RPMI7951 (cell line): ENCODE data around the gene DYNC2LI1. TPM values are rescaled to one million over a fixed set of nuclear protein-coding genes. Genes with fewer than 3 reads are reported as not detected.

ENCODE experiments used
- DNase-seq: peaks from one replicate; pipeline ENCODE4 v3.0.0-alpha.2; 2012; ENCODE audit warnings: low read depth
- total RNA-seq: library from RNA; depleted of rRNA; stranded (reverse); fragments of >200 nt; shearing (Covaris generic); gene quantifications from 2 replicates; pipeline ENCODE4 v1.2.3, GENCODE V29; 2014; rRNA removed

The DYNC2LI1 gene
- total RNA-seq, 1 experiment from 2014 or later, result 27.4 TPM

GRCh38 chr2:43846140-43846793 is 72.4 kb downstream of the DYNC2LI1 start:
- DNase-seq, result no peak

- DNase-seq, result no peak
These were observed 74.4 kb downstream of the DYNC2LI1 start for GRCh38 chr2:43848214-43848613.

GRCh38 chr2:43851011-43851980 is 77.5 kb downstream of the DYNC2LI1 start:
- DNase-seq, result no peak

GRCh38 chr2:43852196-43852730 is 78.4 kb downstream of the DYNC2LI1 start:
- DNase-seq, result no peak

- DNase-seq, result no peak
These were observed 79.6 kb downstream of the DYNC2LI1 start for GRCh38 chr2:43853141-43854081.

GRCh38 chr2:43854671-43855070 is 80.8 kb downstream of the DYNC2LI1 start:
- DNase-seq, result no peak

- no peak for DNase-seq
These were observed 81.5 kb downstream of the DYNC2LI1 start for GRCh38 chr2:43855292-43855691.

Other genes with a start within 250 kb of the DYNC2LI1 start
- gene THADA, start 178.0 kb upstream of the DYNC2LI1 start, total RNA-seq, result 17.6 and 22.0 TPM in 2 replicates
- gene PLEKHH2, start 136.8 kb upstream of the DYNC2LI1 start, total RNA-seq, result 0.59 and 0.72 TPM in 2 replicates
- gene C1GALT1C1L, start 97.6 kb upstream of the DYNC2LI1 start, total RNA-seq, result 6.4 and 7.0 TPM in 2 replicates
- not detected in 2 replicates for gene ABCG5, start 64.8 kb downstream of the DYNC2LI1 start, total RNA-seq
- gene ABCG8, start 64.9 kb downstream of the DYNC2LI1 start, total RNA-seq, result not detected in 2 replicates
- gene LRPPRC, start 221.9 kb downstream of the DYNC2LI1 start, total RNA-seq, result 43.6 and 50.5 TPM in 2 replicates